ENCODE measurements around the gene CLCNKB.

DNA sequence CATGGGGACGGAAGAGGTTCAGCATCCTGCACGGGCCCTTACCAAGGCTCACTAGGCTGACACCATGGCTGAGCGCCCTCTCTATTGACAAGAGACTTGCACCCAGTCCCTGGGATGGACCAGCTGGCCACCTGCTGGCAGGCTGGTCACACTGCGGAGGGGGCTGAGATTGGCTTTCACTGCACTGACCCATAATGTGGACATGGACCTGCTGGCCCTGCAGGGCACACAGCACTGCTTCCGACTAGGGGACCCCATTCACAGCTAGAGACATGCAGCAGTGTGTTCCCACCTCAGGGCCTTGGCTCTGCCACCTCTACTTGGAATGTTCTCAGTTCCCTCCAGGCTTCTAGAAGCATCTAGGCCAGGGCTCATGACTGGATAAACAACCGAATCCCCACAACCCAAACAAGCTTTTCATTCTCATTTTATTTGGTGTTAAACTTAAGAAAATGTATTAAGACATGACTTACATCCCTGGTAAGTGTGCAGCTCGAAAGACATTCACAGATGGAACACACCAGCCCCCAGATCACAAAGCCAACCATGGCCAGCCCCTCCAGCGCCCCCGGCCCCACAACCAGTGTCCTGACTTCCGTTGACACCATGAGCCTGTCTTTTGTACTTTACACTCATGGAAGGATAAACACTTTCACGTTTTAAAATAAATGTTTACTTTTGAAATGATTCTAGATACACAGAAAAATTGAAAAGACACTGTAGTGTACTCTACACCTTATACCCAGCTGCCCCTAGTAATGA is 48.8 kb upstream of the CLCNKB start:
- TF ChIP-seq, protein P1, sequence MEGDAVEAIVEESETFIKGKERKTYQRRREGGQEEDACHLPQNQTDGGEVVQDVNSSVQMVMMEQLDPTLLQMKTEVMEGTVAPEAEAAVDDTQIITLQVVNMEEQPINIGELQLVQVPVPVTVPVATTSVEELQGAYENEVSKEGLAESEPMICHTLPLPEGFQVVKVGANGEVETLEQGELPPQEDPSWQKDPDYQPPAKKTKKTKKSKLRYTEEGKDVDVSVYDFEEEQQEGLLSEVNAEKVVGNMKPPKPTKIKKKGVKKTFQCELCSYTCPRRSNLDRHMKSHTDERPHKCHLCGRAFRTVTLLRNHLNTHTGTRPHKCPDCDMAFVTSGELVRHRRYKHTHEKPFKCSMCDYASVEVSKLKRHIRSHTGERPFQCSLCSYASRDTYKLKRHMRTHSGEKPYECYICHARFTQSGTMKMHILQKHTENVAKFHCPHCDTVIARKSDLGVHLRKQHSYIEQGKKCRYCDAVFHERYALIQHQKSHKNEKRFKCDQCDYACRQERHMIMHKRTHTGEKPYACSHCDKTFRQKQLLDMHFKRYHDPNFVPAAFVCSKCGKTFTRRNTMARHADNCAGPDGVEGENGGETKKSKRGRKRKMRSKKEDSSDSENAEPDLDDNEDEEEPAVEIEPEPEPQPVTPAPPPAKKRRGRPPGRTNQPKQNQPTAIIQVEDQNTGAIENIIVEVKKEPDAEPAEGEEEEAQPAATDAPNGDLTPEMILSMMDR (IDR thresholded peaks at IDR 0.05), result peak; percentile 72 to 83 (median 77)
- no peak for TF ChIP-seq POLR2A (IDR thresholded peaks at IDR 0.05)

Measured in vagina (tissue), 2 donors.